GM21390 (cell line): ENCODE data around the gene HIBADH.
A peak's percentile ranks its signal among the peaks of the same experiment; 100 is the strongest.

Source experiments
- ATAC-seq: cut with Tn5 transposase; IDR thresholded peaks from one replicate; pipeline ENCODE4 v1.9.1; 2021; ENCODE audit not compliant: unreplicated experiment

The HIBADH gene

GRCh38 chr7:27662490-27663205 is at the start of gene HIBADH:
Gene HIBADH (minus strand): TSS chr7:27662883. CDS start chr7:27662788, 95 bp downstream.
- ATAC-seq = peak; percentile 99

GRCh38 chr7:27712217-27712616 is 49.5 kb upstream of the HIBADH start:
- no peak for ATAC-seq

GRCh38 chr7:27709137-27710075 is 46.7 kb upstream of the HIBADH start:
- ATAC-seq = no peak

GRCh38 chr7:27708485-27708884 is 45.8 kb upstream of the HIBADH start:
- ATAC-seq = no peak

- ATAC-seq = no peak
Observed at GRCh38 chr7:27705200-27705594, 42.5 kb upstream of the HIBADH start.

GRCh38 chr7:27704422-27705199 is 41.9 kb upstream of the HIBADH start:
- no peak for ATAC-seq

- ATAC-seq = no peak
Observed at GRCh38 chr7:27703181-27703580, 40.5 kb upstream of the HIBADH start.

- no peak for ATAC-seq
Observed at GRCh38 chr7:27700501-27700900, 37.8 kb upstream of the HIBADH start.

GRCh38 chr7:27699751-27700150 is 37.1 kb upstream of the HIBADH start:
- no peak for ATAC-seq

GRCh38 chr7:27697861-27698430 is 35.3 kb upstream of the HIBADH start:
- ATAC-seq = peak; percentile 85

- ATAC-seq = no peak
Observed at GRCh38 chr7:27695096-27695495, 32.4 kb upstream of the HIBADH start.

GRCh38 chr7:27693794-27694193 is 31.1 kb upstream of the HIBADH start:
- ATAC-seq = no peak

GRCh38 chr7:27690649-27691048 is 28.0 kb upstream of the HIBADH start:
- no peak for ATAC-seq

GRCh38 chr7:27689591-27690164 is 27.0 kb upstream of the HIBADH start:
- no peak for ATAC-seq

- no peak for ATAC-seq
Observed at GRCh38 chr7:27689150-27689549, 26.5 kb upstream of the HIBADH start.

GRCh38 chr7:27688646-27689045 is 26.0 kb upstream of the HIBADH start:
- ATAC-seq = no peak

- no peak for ATAC-seq
Observed at GRCh38 chr7:27688056-27688455, 25.4 kb upstream of the HIBADH start.

- ATAC-seq = no peak
Observed at GRCh38 chr7:27686315-27686714, 23.6 kb upstream of the HIBADH start.

- ATAC-seq = no peak
Observed at GRCh38 chr7:27685893-27686292, 23.2 kb upstream of the HIBADH start.

GRCh38 chr7:27685209-27685608 is 22.5 kb upstream of the HIBADH start:
- ATAC-seq = no peak

GRCh38 chr7:27684491-27684890 is 21.8 kb upstream of the HIBADH start:
- ATAC-seq = no peak
